Hepatocyte (in vitro differentiated cells): ENCODE measurements around the gene PPDPF. TPM values are rescaled to one million over a fixed set of nuclear protein-coding genes. Genes with fewer than 3 reads are reported as not detected.

Experiments
- DNase-seq: peaks from one replicate; pipeline ENCODE4 v3.0.0-alpha.2; 2016; ENCODE audit warnings: low spot score
- H2AFZ ChIP-seq: fragments of 200-600 bp; sonication (generic); 2 replicates; pipeline ENCODE4 v1.6.0; 2016; ENCODE audit warnings: antibody characterized with exemption, mild to moderate bottlenecking
- H3K27ac ChIP-seq: fragments of 200-600 bp; sonication (generic); 2 replicates; pipeline ENCODE4 v1.5.1; 2016; ENCODE audit warnings: mild to moderate bottlenecking
- H3K27me3 ChIP-seq: fragments of 200-600 bp; sonication (generic); 2 replicates; pipeline ENCODE4 v1.6.1; 2016
- H3K36me3 ChIP-seq: fragments of 200-600 bp; sonication (generic); replicated peaks from 2 replicates; pipeline ENCODE4 v1.5.1; 2016; ENCODE audit warnings: low read depth; ENCODE audit not compliant: insufficient read depth
- H3K4me1 ChIP-seq: fragments of 200-600 bp; sonication (generic); 2 replicates; pipeline ENCODE4 v1.5.1; 2016; ENCODE audit warnings: mild to moderate bottlenecking, moderate library complexity; ENCODE audit not compliant: insufficient read depth
- H3K4me2 ChIP-seq: fragments of 200-600 bp; sonication (generic); 2 replicates; pipeline ENCODE4 v1.6.0; 2016
- H3K4me3 ChIP-seq: fragments of 200-600 bp; sonication (generic); 2 replicates; pipeline ENCODE4 v1.5.1; 2016; ENCODE audit warnings: mild to moderate bottlenecking
- H3K79me2 ChIP-seq: fragments of 200-600 bp; sonication (generic); 2 replicates; pipeline ENCODE4 v1.6.0; 2017; ENCODE audit warnings: mild to moderate bottlenecking
- H3K9me2 ChIP-seq: fragments of 200-600 bp; sonication (generic); replicated peaks from 2 replicates; pipeline ENCODE4 v1.6.0; 2017; ENCODE audit warnings: mild to moderate bottlenecking; ENCODE audit not compliant: insufficient read depth
- H3K9me3 ChIP-seq: fragments of 200-600 bp; sonication (generic); 2 replicates; pipeline ENCODE4 v1.5.1; 2016; ENCODE audit warnings: low read depth, mild to moderate bottlenecking
- H4K20me1 ChIP-seq: fragments of 200-600 bp; sonication (generic); 2 replicates; pipeline ENCODE4 v1.6.0; 2016; ENCODE audit warnings: mild to moderate bottlenecking; ENCODE audit not compliant: insufficient read depth, poor library complexity, severe bottlenecking
- EZH2 ChIP-seq: fragments of 200-600 bp; sonication (generic); IDR thresholded peaks from 2 replicates; pipeline ENCODE4 v1.6.1; 2016; ENCODE audit warnings: antibody characterized with exemption, mild to moderate bottlenecking, borderline replicate concordance
- EZH2phosphoT487 ChIP-seq: fragments of 200-600 bp; sonication (generic); IDR thresholded peaks from one replicate; pipeline ENCODE4 v1.6.1; 2018; ENCODE audit warnings: antibody characterized with exemption, mild to moderate bottlenecking, low read depth, moderate library complexity; ENCODE audit not compliant: unreplicated experiment, severe bottlenecking
- WGBS: methylation state at CpG from one replicate; pipeline ENCODE4 v1.1.6; 2016; ENCODE audit warnings: low lambda C conversion rate; ENCODE audit errors: missing lambda C conversion rate; 5-methylcytosine and 5-hydroxymethylcytosine counted together
- polyA plus RNA-seq: library from polyadenylated mRNA; unstranded; fragments of >200 nt; fragmentation: Nextera tagmentation; extraction: Ambion mirVana; gene quantifications from 2 replicates; pipeline ENCODE4 v1.2.1, GENCODE V29; 2016
- total RNA-seq: library from RNA; depleted of rRNA; stranded (reverse); fragments of >200 nt; gene quantifications from 2 replicates; pipeline ENCODE4 v1.2.3, GENCODE V29; 2014
- TF ChIP-seq, protein P1 (sequence below): fragments of 200-600 bp; sonication (generic); IDR thresholded peaks from 2 replicates; pipeline ENCODE4 v1.5.1; 2016; ENCODE audit warnings: antibody characterized with exemption, mild to moderate bottlenecking; ENCODE audit not compliant: poor library complexity

The PPDPF gene
- total and polyA plus RNA-seq, 2 experiments from 2014 or later, result 55.1 to 333 TPM

DNA sequence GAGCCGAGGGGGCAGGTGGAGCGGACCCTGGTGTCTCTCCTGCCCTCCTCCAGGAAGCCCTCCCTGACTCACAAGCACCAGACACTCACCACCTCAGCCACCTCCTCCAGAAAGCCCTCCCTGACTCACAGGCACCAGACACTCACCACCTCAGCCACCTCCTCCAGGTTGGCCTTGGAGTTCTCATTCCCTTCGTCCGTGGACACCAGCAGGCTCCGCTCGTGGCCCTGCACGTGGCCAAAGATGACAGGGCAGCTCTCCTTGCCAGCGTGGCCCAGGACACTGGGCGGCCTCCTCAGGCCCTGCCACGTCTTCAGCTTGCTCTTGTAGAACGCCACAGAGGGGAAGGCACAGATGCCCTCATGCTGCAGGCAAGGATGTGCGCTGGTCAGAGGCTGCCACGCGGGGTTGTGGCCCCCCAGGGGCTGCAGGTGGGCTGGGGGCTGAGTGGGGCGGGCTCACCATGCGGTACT, 39.8 kb downstream of the PPDPF start:
- Histone ChIP-seq H4K20me1 (no peaks in the 10 kb centered on the region), H3K9me2 (no peaks in the 10 kb centered on the region), H3K79me2 (no peaks in the 10 kb centered on the region), H3K4me2 (no peak overlapping the region), H3K36me3 (no peaks in the 10 kb centered on the region), H3K27ac (no peak overlapping the region), H3K4me3 (no peak overlapping the region), H2AFZ (no peak overlapping the region), H3K4me1 (no peaks in the 10 kb centered on the region), H3K27me3 (no peaks in the 10 kb centered on the region), H3K9me3 (no peaks in the 10 kb centered on the region)
- 96% methylated on average over 11 of the region's 16 CpGs for whole genome bisulfite sequencing
- no peak for DNase-seq
- no peak for TF ChIP-seq EZH2
- TF ChIP-seq, protein P1, sequence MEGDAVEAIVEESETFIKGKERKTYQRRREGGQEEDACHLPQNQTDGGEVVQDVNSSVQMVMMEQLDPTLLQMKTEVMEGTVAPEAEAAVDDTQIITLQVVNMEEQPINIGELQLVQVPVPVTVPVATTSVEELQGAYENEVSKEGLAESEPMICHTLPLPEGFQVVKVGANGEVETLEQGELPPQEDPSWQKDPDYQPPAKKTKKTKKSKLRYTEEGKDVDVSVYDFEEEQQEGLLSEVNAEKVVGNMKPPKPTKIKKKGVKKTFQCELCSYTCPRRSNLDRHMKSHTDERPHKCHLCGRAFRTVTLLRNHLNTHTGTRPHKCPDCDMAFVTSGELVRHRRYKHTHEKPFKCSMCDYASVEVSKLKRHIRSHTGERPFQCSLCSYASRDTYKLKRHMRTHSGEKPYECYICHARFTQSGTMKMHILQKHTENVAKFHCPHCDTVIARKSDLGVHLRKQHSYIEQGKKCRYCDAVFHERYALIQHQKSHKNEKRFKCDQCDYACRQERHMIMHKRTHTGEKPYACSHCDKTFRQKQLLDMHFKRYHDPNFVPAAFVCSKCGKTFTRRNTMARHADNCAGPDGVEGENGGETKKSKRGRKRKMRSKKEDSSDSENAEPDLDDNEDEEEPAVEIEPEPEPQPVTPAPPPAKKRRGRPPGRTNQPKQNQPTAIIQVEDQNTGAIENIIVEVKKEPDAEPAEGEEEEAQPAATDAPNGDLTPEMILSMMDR, result no peak

GRCh38 chr20:63560856-63561609, 40.5 kb downstream of the PPDPF start:
- Histone ChIP-seq H3K27ac (no peak overlapping the region), H3K4me3 (no peak overlapping the region), H3K36me3 (no peaks in the 10 kb centered on the region), H4K20me1 (no peaks in the 10 kb centered on the region), H3K27me3 (no peaks in the 10 kb centered on the region), H3K9me2 (no peaks in the 10 kb centered on the region), H3K4me2 (no peak overlapping the region), H2AFZ (no peak overlapping the region), H3K9me3 (no peaks in the 10 kb centered on the region), H3K79me2 (no peaks in the 10 kb centered on the region), H3K4me1 (no peaks in the 10 kb centered on the region)
- no peak for DNase-seq
- TF ChIP-seq EZH2 (no peak), EZH2phosphoT487 (no peak)
- TF ChIP-seq, protein P1, result no peak
- WGBS, result 96% methylated on average over 25 of the region's 26 CpGs

GRCh38 chr20:63561624-63562396, 41.2 kb downstream of the PPDPF start:
- TF ChIP-seq EZH2phosphoT487, result no peak
- TF ChIP-seq, protein P1, result no peak
- no peak for TF ChIP-seq EZH2
- no peaks in the 10 kb centered on the region for H3K79me2 ChIP-seq
- no peak overlapping the region for H3K4me3 ChIP-seq
- H3K4me2 ChIP-seq, result no peak overlapping the region
- 96% methylated on average over 28 of the region's 36 CpGs for WGBS
- H4K20me1 ChIP-seq, result no peaks in the 10 kb centered on the region
- H3K9me2 ChIP-seq, result no peaks in the 10 kb centered on the region
- H3K36me3 ChIP-seq, result no peaks in the 10 kb centered on the region
- no peaks in the 10 kb centered on the region for H3K27me3 ChIP-seq
- no peak overlapping the region for H3K27ac ChIP-seq
- DNase-seq, result no peak
- no peaks in the 10 kb centered on the region for H3K4me1 ChIP-seq
- no peak overlapping the region for H2AFZ ChIP-seq
- no peaks in the 10 kb centered on the region for H3K9me3 ChIP-seq
